GM12801 (cell line): ENCODE measurements around the gene NMT2.

Source experiments
- TF ChIP-seq, protein P1 (sequence below): IDR thresholded peaks from one replicate; pipeline ENCODE4 v1.5.1; 2011; ENCODE audit warnings: control low read depth; ENCODE audit not compliant: insufficient read length; ENCODE audit errors: extremely low read depth

NMT2 gene

DNA sequence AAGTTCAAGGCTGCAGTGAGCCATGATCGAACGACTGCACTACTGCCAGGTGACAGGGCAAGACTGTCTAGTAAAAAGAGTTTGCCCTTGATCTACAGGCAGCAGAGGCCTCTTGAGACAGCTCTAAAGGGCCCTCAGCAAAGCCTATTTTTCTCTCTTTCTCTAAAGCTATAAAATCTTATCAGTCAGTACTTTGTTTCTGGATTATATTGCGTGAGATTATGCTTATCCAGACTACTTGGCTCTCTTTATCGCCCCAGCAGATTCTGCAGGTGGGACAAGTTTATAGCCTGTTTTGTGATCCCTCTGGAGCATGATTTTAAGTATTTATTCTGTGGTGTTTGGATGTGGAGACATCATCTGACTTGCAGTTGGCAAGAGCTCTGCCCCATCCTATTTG, 68.6 kb downstream of the NMT2 start:
- TF ChIP-seq, protein P1, sequence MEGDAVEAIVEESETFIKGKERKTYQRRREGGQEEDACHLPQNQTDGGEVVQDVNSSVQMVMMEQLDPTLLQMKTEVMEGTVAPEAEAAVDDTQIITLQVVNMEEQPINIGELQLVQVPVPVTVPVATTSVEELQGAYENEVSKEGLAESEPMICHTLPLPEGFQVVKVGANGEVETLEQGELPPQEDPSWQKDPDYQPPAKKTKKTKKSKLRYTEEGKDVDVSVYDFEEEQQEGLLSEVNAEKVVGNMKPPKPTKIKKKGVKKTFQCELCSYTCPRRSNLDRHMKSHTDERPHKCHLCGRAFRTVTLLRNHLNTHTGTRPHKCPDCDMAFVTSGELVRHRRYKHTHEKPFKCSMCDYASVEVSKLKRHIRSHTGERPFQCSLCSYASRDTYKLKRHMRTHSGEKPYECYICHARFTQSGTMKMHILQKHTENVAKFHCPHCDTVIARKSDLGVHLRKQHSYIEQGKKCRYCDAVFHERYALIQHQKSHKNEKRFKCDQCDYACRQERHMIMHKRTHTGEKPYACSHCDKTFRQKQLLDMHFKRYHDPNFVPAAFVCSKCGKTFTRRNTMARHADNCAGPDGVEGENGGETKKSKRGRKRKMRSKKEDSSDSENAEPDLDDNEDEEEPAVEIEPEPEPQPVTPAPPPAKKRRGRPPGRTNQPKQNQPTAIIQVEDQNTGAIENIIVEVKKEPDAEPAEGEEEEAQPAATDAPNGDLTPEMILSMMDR = no peak

DNA sequence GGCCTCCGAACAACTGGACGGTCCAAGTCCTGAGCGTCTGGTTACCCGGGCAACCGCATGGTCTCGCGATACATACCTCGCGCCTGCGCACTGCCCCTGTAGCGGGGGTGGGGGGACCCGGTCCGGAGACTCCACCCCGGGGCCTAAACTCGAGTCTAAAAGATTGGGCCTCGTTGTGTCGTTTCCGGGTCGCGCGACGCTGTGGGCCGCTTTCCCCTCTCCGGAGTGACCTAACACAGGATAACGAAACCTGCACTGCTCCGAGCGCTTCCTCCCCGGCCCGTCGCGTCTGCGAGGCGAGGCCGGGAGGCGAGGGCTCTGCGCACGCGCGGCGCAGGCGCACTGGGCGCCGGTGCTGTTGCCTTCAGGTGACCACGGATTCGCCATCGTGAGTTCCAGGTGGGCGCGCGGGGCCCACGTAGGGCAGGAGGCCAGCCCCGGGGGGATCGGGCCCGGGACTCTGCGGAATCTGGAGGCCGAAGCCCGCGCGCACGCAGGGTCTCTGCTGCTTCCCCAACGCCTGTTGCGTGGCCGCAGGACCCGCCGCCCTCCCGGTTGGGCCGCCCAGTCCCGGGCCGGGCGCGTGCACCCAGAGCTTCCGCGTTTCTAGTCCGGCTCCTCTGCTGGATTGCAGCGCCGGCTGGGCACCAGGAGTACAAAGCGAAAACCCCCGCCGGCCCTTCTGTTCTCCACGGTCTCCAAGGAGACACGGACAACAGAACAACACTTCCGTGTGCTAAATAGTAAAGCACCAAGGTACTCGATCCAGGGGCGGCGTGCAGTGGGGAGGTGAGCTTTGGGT, 71.3 kb downstream of the NMT2 start, which contains the start of gene RPP38:
TSS of gene RPP38 (plus strand) at position 345 of the 802 bp plus-strand sequence. CDS start 5,960 bp downstream, outside the sequence.
- TF ChIP-seq, protein P1 = no peak

DNA sequence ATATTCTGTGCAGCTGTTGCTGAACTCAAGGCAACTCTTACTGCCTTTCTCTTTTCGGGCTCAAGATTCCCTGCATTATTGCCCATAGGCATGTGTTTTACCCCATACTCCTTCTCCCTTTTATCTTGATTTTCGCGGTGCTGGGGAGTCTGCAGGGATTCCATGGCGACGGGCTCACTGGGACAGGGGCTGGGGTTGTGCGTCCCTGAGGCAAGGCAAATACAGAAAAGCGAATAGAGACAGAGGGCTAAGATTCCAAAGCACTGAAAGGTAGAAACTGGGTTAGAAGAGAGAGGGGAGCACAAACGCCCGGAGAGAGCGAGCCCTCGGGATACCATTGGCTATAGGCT, 71.9 kb downstream of the NMT2 start:
- TF ChIP-seq, protein P1 = no peak

DNA sequence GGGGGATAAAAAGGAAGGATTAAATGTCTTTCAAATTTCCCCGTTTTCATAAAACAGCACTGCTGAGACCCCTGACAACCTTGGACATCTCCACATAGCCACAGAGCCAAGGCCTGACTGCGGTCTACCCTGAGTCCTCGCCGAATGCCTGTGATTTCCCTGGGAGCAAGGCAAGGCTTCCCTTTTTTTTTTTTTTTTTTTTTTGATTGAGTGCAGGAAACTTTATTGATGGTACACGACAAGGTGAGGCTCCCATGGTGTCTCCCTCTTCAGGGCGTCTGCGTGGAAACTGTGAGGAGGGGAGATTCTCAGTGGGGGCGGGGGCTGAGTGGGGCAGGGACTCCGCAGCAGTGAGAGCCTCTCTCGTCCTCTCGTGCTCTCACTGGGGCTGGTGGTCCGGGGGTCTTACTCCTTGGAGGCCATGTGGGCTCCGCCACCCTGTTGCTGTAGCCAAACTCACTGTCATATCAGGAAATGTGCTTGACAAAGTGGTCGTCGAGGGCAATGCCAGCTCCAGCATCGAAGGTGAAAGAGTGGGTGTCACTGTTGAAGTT, 75.6 kb downstream of the NMT2 start:
- TF ChIP-seq, protein P1 = no peak

DNA sequence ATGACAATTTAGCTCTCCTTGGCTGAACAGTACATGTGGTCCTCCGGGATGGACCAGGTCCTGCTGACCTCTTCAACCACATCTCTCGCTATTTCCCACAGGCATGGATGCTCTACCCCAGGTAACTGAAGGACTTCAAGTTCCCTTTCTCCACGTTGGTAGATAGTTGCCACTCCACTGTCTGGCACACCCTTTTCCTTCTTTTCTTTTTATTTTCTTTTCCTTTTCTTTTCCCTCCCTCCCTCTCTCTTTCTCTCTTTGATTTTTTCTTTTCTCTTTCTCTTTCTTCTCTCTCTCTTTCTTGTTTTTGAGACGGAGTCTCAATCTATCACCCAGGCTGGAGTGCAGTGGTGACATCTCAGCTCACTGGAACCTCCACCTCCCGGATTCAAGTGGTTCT, 77.1 kb downstream of the NMT2 start:
- TF ChIP-seq, protein P1 = no peak

DNA sequence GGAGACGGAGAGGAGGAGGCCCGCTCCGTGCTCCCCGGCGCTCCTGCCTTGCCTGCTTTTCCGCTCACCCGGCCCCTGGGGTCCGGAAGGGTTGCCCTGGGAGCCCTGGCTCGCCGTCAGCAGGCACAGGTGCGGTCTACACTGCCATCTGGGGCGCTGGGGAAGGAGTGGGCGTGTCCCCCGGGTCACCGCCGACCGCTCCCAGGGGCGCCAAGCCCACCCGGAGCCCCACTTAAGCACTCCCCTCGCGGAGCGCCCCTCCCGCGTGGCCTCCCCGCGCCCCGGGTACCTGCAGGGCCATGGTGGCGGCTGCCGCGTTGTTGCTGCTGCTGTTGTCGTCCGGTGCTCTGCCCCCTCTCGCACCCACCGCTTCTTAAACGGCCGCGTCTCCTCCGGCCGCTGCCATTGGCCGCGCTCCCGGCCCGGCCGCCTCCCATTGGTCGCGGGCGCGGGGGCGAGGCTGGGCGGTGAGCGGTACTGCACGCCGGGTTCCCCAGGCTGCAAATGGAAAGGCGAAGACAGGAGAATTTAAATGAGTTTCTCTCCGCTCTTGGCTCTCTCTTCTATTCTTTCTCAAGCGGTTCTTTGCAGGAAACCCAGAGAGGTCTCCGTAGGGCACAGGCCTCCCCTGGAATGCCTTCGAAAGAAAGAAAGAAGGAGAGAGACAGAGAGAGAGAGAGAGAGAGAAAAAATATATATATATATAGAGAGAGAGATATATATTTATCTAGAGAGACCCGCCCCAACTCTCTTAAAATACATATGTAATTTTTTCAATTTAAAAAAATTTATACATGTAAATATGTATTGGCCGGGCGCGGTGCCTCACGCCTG, 79.8 kb downstream of the NMT2 start, which contains the start of gene ACBD7:
TSS of gene ACBD7 (minus strand) at position 349 of the 834 bp plus-strand sequence. CDS start at position 301, 48 bp downstream.
- TF ChIP-seq, protein P1 = no peak

DNA sequence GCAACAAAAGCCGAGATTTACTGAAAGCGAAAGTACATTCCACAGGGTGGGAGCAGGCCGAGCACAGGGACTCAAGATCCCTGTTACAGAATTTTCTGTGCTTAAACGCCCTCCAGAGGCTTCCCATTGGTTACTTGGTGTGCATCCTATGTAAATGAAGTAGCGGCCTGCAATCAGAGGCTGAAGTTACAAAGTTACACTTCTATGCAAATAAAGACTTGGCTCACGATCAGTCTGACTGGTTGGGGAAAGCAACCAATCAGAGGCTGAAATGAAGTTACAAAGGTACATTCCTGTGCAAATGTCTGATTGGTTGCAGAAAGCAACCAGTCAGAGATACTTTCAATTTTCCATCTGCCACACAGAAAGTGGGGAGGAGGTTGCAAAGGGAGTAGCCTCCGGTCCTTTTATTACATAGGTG, 84.0 kb downstream of the NMT2 start:
- TF ChIP-seq, protein P1 = no peak
